ENCODE measurements around the gene MRPL38. TPM values are rescaled to one million over a fixed set of nuclear protein-coding genes. Genes with fewer than 3 reads are reported as not detected.

The MRPL38 gene
- total RNA-seq, 1 experiment from 2014 or later: 108 TPM

DNA sequence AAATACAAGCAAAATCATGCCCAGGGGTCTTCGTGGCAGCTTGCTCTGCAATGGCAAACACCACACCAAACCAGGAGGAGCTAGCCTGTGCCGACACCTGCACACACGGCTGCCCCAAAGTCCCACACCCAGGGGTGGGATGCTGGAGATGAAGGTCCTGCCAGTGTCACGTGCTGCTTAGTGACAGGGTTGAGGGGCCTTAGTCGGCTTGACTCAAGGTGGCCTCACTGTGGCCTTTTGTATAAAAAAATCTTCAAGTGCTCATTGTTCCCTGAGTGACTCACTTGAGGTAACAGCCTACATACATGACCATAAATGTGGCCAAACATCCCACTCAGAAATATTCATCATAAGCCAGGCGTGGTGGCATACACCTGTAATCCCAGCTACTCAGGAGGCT, 15.2 kb downstream of the MRPL38 start:
- H4K20me1 ChIP-seq (ENCODE audit: control insufficient read depth, insufficient read depth, insufficient read length): no peaks in the 10 kb centered on the region
- no peak overlapping the region for H3K9ac ChIP-seq (ENCODE audit: extremely low read depth, insufficient read length, low read length)
- no peaks in the 10 kb centered on the region for H3K23me2 ChIP-seq (ENCODE audit: insufficient read length, low read depth, low read length, poor library complexity, severe bottlenecking)
- no peak overlapping the region for H3K4me2 ChIP-seq (ENCODE audit: insufficient read depth, insufficient read length, low read length)
- H3K9me3 Mint-ChIP-seq: no peaks in the 10 kb centered on the region
- H4K5ac ChIP-seq (ENCODE audit: insufficient read length, low read depth, low read length): no peak overlapping the region
- H2BK5ac ChIP-seq (ENCODE audit: insufficient read length, low read length): no peak overlapping the region
- no peak overlapping the region for H2BK12ac ChIP-seq (ENCODE audit: insufficient read length, low read depth, low read length)
- no CpG with 5 or more reads among the region's 6 CpGs for WGBS (ENCODE audit: extremely low coverage, insufficient read length, low lambda C conversion rate)
- H2BK120ac ChIP-seq (ENCODE audit: low read depth, low read length, poor library complexity, severe bottlenecking): no peak overlapping the region
- H2BK20ac ChIP-seq (ENCODE audit: low read depth, low read length, poor library complexity, severe bottlenecking): no peak overlapping the region
- H3K27ac Mint-ChIP-seq: no peak overlapping the region
- no peaks in the 10 kb centered on the region for H3K9me3 ChIP-seq (ENCODE audit: control insufficient read depth, low read depth, low read length)
- no peak overlapping the region for H3K27ac ChIP-seq (ENCODE audit: insufficient read length, low read depth, low read length)
- no peak overlapping the region for H2BK15ac ChIP-seq (ENCODE audit: low read depth, low read length)
- no peak overlapping the region for H2AK5ac ChIP-seq (ENCODE audit: insufficient read length, low read length)
- H3K23ac ChIP-seq (ENCODE audit: insufficient read length, low read depth, low read length): no peak overlapping the region
- no peak overlapping the region for H3K14ac ChIP-seq (ENCODE audit: insufficient read depth, low read length)
- H4K91ac ChIP-seq (ENCODE audit: insufficient read length, low read depth, low read length): no peak overlapping the region
- no peak overlapping the region for H3K4me3 Mint-ChIP-seq
- no peak overlapping the region for H3K18ac ChIP-seq (ENCODE audit: insufficient read length, low read depth, low read length)
- H3K27me3 Mint-ChIP-seq (ENCODE audit: low read depth): peaks cover 1% of the 10 kb centered on the region
- H3K56ac ChIP-seq (ENCODE audit: insufficient read length, low read depth, low read length): no peak overlapping the region
- TF ChIP-seq, protein P1, sequence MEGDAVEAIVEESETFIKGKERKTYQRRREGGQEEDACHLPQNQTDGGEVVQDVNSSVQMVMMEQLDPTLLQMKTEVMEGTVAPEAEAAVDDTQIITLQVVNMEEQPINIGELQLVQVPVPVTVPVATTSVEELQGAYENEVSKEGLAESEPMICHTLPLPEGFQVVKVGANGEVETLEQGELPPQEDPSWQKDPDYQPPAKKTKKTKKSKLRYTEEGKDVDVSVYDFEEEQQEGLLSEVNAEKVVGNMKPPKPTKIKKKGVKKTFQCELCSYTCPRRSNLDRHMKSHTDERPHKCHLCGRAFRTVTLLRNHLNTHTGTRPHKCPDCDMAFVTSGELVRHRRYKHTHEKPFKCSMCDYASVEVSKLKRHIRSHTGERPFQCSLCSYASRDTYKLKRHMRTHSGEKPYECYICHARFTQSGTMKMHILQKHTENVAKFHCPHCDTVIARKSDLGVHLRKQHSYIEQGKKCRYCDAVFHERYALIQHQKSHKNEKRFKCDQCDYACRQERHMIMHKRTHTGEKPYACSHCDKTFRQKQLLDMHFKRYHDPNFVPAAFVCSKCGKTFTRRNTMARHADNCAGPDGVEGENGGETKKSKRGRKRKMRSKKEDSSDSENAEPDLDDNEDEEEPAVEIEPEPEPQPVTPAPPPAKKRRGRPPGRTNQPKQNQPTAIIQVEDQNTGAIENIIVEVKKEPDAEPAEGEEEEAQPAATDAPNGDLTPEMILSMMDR (conservative IDR thresholded peaks at IDR 0.05): no peak
- H3K79me2 ChIP-seq (ENCODE audit: insufficient read depth, low read length): no peaks in the 10 kb centered on the region
- peaks cover 7 to 28% (median 23%) of the 10 kb centered on the region in 3 experiments; a peak in 6 of 7 replicates for H3K36me3 Mint-ChIP-seq (ENCODE audit: insufficient read depth in 1 of 3, low read depth in 3 of 3)
- H3K4me1 ChIP-seq (ENCODE audit: insufficient read depth, low read length): no peaks in the 10 kb centered on the region; the same call in 1 of the 2 replicates
- no peaks in the 10 kb centered on the region for H3K79me1 ChIP-seq (ENCODE audit: insufficient read depth, low read depth, low read length, poor library complexity, severe bottlenecking)
- H3T11ph ChIP-seq (ENCODE audit: low read length): no peak overlapping the region
- H2AFZ ChIP-seq (ENCODE audit: low read length): no peak overlapping the region
- DNase-seq: no peak
- H4K8ac ChIP-seq (replicated peaks; ENCODE audit: insufficient read length, low read depth, low read length): no peak overlapping the region
- peaks cover 8% of the 10 kb centered on the region in 2 experiments for H3K4me1 Mint-ChIP-seq
- H3K4ac ChIP-seq (ENCODE audit: low read depth, low read length): no peak overlapping the region
- H3K27me3 ChIP-seq (ENCODE audit: insufficient read depth, low read length): no peaks in the 10 kb centered on the region
